ENCODE measurements around the gene GNB1L.

The GNB1L gene

GRCh38 chr22:19756288-19757128 lies 98.2 kb downstream of the GNB1L start:
- no peak for TF ChIP-seq GATA3 (IDR thresholded peaks at IDR 0.05; ENCODE audit: low read depth, low read length)
- TF ChIP-seq GATA2 (IDR thresholded peaks at IDR 0.05; ENCODE audit: low read depth, low read length), result no peak

- no peak for TF ChIP-seq GATA3 (IDR thresholded peaks at IDR 0.05; ENCODE audit: low read depth, low read length)
Measured at GRCh38 chr22:19755722-19756287, 98.9 kb downstream of the GNB1L start.

- TF ChIP-seq GATA2 (IDR thresholded peaks at IDR 0.05; ENCODE audit: low read depth, low read length), result no peak
- no peak for TF ChIP-seq GATA3 (IDR thresholded peaks at IDR 0.05; ENCODE audit: low read depth, low read length)
Measured at GRCh38 chr22:19755145-19755710, 99.4 kb downstream of the GNB1L start.

- TF ChIP-seq GATA3 (IDR thresholded peaks at IDR 0.05; ENCODE audit: low read depth, low read length) (no peak), GATA2 (IDR thresholded peaks at IDR 0.05; ENCODE audit: low read depth, low read length) (no peak)
Measured at GRCh38 chr22:19754701-19755144, 100.0 kb downstream of the GNB1L start.

GRCh38 chr22:19753996-19754700 lies 100.5 kb downstream of the GNB1L start:
- TF ChIP-seq GATA3 (IDR thresholded peaks at IDR 0.05; ENCODE audit: low read depth, low read length), result no peak
- no peak for TF ChIP-seq GATA2 (IDR thresholded peaks at IDR 0.05; ENCODE audit: low read depth, low read length)

GRCh38 chr22:19753090-19753842 lies 101.4 kb downstream of the GNB1L start:
- TF ChIP-seq GATA2 (IDR thresholded peaks at IDR 0.05; ENCODE audit: low read depth, low read length) (no peak), GATA3 (IDR thresholded peaks at IDR 0.05; ENCODE audit: low read depth, low read length) (no peak)

GRCh38 chr22:19751497-19752245 lies 103.0 kb downstream of the GNB1L start:
- TF ChIP-seq GATA2 (IDR thresholded peaks at IDR 0.05; ENCODE audit: low read depth, low read length) (no peak), GATA3 (IDR thresholded peaks at IDR 0.05; ENCODE audit: low read depth, low read length) (no peak)

GRCh38 chr22:19750507-19751490 lies 103.9 kb downstream of the GNB1L start:
- TF ChIP-seq GATA2 (IDR thresholded peaks at IDR 0.05; ENCODE audit: low read depth, low read length) (no peak), GATA3 (IDR thresholded peaks at IDR 0.05; ENCODE audit: low read depth, low read length) (no peak)

GRCh38 chr22:19749876-19750275 lies 104.8 kb downstream of the GNB1L start:
- TF ChIP-seq GATA3 (IDR thresholded peaks at IDR 0.05; ENCODE audit: low read depth, low read length) (no peak), GATA2 (IDR thresholded peaks at IDR 0.05; ENCODE audit: low read depth, low read length) (no peak)

- TF ChIP-seq GATA3 (IDR thresholded peaks at IDR 0.05; ENCODE audit: low read depth, low read length) (no peak), GATA2 (IDR thresholded peaks at IDR 0.05; ENCODE audit: low read depth, low read length) (no peak)
Measured at GRCh38 chr22:19748991-19749664, 105.5 kb downstream of the GNB1L start.

- TF ChIP-seq GATA2 (IDR thresholded peaks at IDR 0.05; ENCODE audit: low read depth, low read length) (no peak), GATA3 (IDR thresholded peaks at IDR 0.05; ENCODE audit: low read depth, low read length) (no peak)
Measured at GRCh38 chr22:19748139-19748538, 106.5 kb downstream of the GNB1L start.

All from SH-SY5Y (cell line).